ENCODE measurements around the gene NANOS1. TPM values are rescaled to one million over a fixed set of nuclear protein-coding genes. Genes with fewer than 3 reads are reported as not detected.

Gene NANOS1
- total and polyA plus RNA-seq, 7 donors = 0.69 to 4.7 (median 3.9) TPM; not detected in 2

- Histone ChIP-seq H3K9me3 (no peaks in the 10 kb centered on the region), H3K27me3 (no peaks in the 10 kb centered on the region), H3K4me3 (no peak overlapping the region), H3K36me3 (no peaks in the 10 kb centered on the region), H3K4me1 (peaks cover 0 to 21% (median 16%) of the 10 kb centered on the region in 4 donors), H3K27ac (peak overlapping the region in 1 of 4 donors; percentile 79)
- no peak for DNase-seq
- intact Hi-C loops (cut with DNase I) = loop anchor here (5.0 kb wide), 1 partner anchor 43 kb away; no protein-coding TSS in a partner anchor
- WGBS, 2 donors = 88 to 90% methylated on average over 9 of the region's 9 CpGs
- no peak for TF ChIP-seq POLR2AphosphoS5 (IDR thresholded peaks at IDR 0.05)
- no peak for TF ChIP-seq CTCF (IDR thresholded peaks at IDR 0.05)
- TF ChIP-seq EP300 (IDR thresholded peaks at IDR 0.05) = no peak
- no peak for TF ChIP-seq POLR2A (IDR thresholded peaks at IDR 0.05)
Measured at GRCh38 chr10:119005362-119006043, 24.0 kb upstream of the NANOS1 start.

- intact Hi-C loops (cut with DNase I) = loop anchor here (5.0 kb wide), 1 partner anchor 44 kb away; no protein-coding TSS in a partner anchor
- DNase-seq = peak; percentile 94
- no peaks in the 10 kb centered on the region for H3K27me3 ChIP-seq
- peaks cover 0 to 21% (median 16%) of the 10 kb centered on the region in 4 donors for H3K4me1 ChIP-seq
- H3K27ac ChIP-seq = peak overlapping the region; percentile 45 to 79 (median 75)
- TF ChIP-seq POLR2A (IDR thresholded peaks at IDR 0.05) (no peak), CTCF (IDR thresholded peaks at IDR 0.05) (peak in 1 of 4 experiments; percentile 14), EP300 (IDR thresholded peaks at IDR 0.05) (peak in 1 of 4 donors; percentile 41), POLR2AphosphoS5 (IDR thresholded peaks at IDR 0.05) (peak in 3 of 4 donors; percentile 44 to 65 (median 52))
- H3K9me3 ChIP-seq = no peaks in the 10 kb centered on the region
- 38 to 61% methylated on average over 9 of the region's 9 CpGs for WGBS, 2 donors
- no peak overlapping the region for H3K4me3 ChIP-seq
- H3K36me3 ChIP-seq = no peaks in the 10 kb centered on the region
Measured at GRCh38 chr10:119006451-119007210, 22.9 kb upstream of the NANOS1 start.

GRCh38 chr10:119007211-119007574, 22.3 kb upstream of the NANOS1 start:
- 20 to 64% methylated on average over 4 of the region's 4 CpGs for WGBS, 2 donors
- Histone ChIP-seq H3K4me3 (no peak overlapping the region), H3K36me3 (no peaks in the 10 kb centered on the region), H3K9me3 (no peaks in the 10 kb centered on the region), H3K4me1 (peaks cover 0 to 21% (median 16%) of the 10 kb centered on the region in 4 donors), H3K27ac (peak overlapping the region; percentile 45 to 79 (median 75)), H3K27me3 (no peaks in the 10 kb centered on the region)
- intact Hi-C loops (cut with DNase I) = loop anchor here (5.0 kb wide), 1 partner anchor 45 kb away; no protein-coding TSS in a partner anchor
- TF ChIP-seq EP300 (IDR thresholded peaks at IDR 0.05) = no peak
- DNase-seq = no peak

- peak; percentile 30 for DNase-seq
- Histone ChIP-seq H3K4me3 (no peak overlapping the region), H3K4me1 (peaks cover 0 to 21% (median 11%) of the 10 kb centered on the region in 4 donors), H3K9me3 (no peaks in the 10 kb centered on the region), H3K36me3 (no peaks in the 10 kb centered on the region), H3K27ac (no peak overlapping the region), H3K27me3 (no peaks in the 10 kb centered on the region)
- no peak for TF ChIP-seq CTCF (IDR thresholded peaks at IDR 0.05)
- TF ChIP-seq EP300 (IDR thresholded peaks at IDR 0.05) = no peak
- no peak for TF ChIP-seq POLR2A (IDR thresholded peaks at IDR 0.05)
- no peak for TF ChIP-seq POLR2AphosphoS5 (IDR thresholded peaks at IDR 0.05)
- WGBS, 2 donors = 9 to 39% methylated on average over 2 of the region's 2 CpGs
- intact Hi-C loops (cut with DNase I) = no loop called here
Measured at GRCh38 chr10:119020627-119020946, 8.9 kb upstream of the NANOS1 start.

- 70 to 79% methylated on average over 8 of the region's 8 CpGs for WGBS, 2 donors
- intact Hi-C loops (cut with DNase I) = no loop called here
- TF ChIP-seq POLR2A (IDR thresholded peaks at IDR 0.05) (no peak), EP300 (IDR thresholded peaks at IDR 0.05) (no peak), CTCF (IDR thresholded peaks at IDR 0.05) (no peak), POLR2AphosphoS5 (IDR thresholded peaks at IDR 0.05) (no peak)
- Histone ChIP-seq H3K27ac (peak overlapping the region in 1 of 4 donors; percentile 85), H3K4me1 (peaks cover 0 to 37% (median 27%) of the 10 kb centered on the region in 4 donors), H3K9me3 (no peaks in the 10 kb centered on the region), H3K27me3 (no peaks in the 10 kb centered on the region), H3K4me3 (no peak overlapping the region), H3K36me3 (no peaks in the 10 kb centered on the region)
- no peak for DNase-seq
Measured at GRCh38 chr10:119022846-119023552, 6.5 kb upstream of the NANOS1 start.

All from sigmoid colon (tissue), 7 donors.